H1 (cell line): ENCODE data around the gene POPDC2. TPM values are rescaled to one million over a fixed set of nuclear protein-coding genes. Genes with fewer than 3 reads are reported as not detected.

ENCODE experiments used
- BCL11A ChIP-seq, 2 experiments: IDR thresholded peaks; one replicate each; pipeline ENCODE4 v1.6.1; 2011; ENCODE audit warnings: low read depth in 2 of 2, low read length in 2 of 2, mild to moderate bottlenecking in 2 of 2
- CBX5 ChIP-seq: fragments of 300-800, 300-1000 bp; sonication (generic); IDR thresholded peaks from 2 replicates; pipeline ENCODE4 v1.7.1; 2016; ENCODE audit warnings: antibody characterized with exemption, low read length, low read depth
- EZH2 ChIP-seq: fragments of 200-600 bp; sonication (generic); IDR thresholded peaks from 2 replicates; pipeline ENCODE4 v1.7.1; 2012; ENCODE audit warnings: low read depth, mild to moderate bottlenecking, moderate library complexity, low read length, inconsistent platforms; ENCODE audit not compliant: severe bottlenecking
- KDM4A ChIP-seq: IDR thresholded peaks from one replicate; pipeline ENCODE4 v1.7.1; 2012; ENCODE audit warnings: low read depth, mild to moderate bottlenecking, moderate library complexity, low read length, inconsistent platforms; ENCODE audit not compliant: severe bottlenecking
- POLR2A ChIP-seq, 2 experiments: IDR thresholded peaks; 1 replicate in 1 of 2; 2 replicates in 1 of 2; pipeline ENCODE4 v1.6.1; 2011; ENCODE audit warnings: low read depth in 2 of 2, low read length in 2 of 2, mild to moderate bottlenecking in 2 of 2; ENCODE audit errors: control extremely low read depth in 1 of 2
- POU5F1 ChIP-seq: IDR thresholded peaks from 2 replicates; pipeline ENCODE4 v1.6.1; 2011; ENCODE audit warnings: low read depth, mild to moderate bottlenecking, low read length, moderate library complexity
- RXRA ChIP-seq: IDR thresholded peaks from 2 replicates; pipeline ENCODE4 v1.6.1; 2011; ENCODE audit warnings: low read depth, mild to moderate bottlenecking, low read length, moderate library complexity; ENCODE audit not compliant: insufficient read depth
- SIRT6 ChIP-seq: IDR thresholded peaks from one replicate; pipeline ENCODE4 v1.7.1; 2012; ENCODE audit warnings: low read length, inconsistent platforms
- SP2 ChIP-seq: IDR thresholded peaks from 2 replicates; pipeline ENCODE4 v1.6.1; 2012; ENCODE audit warnings: mild to moderate bottlenecking, low read length, inconsistent platforms
- polyA plus RNA-seq, 7 experiments: library from polyadenylated mRNA; depleted of rRNA in 3 of 7; stranded (reverse) in 5 of 7; unstranded in 2 of 7; fragments of >200 nt in 5 of 7; fragments of 200-250 nt in 2 of 7; gene quantifications; 1 replicate in 5 of 7; 2 replicates in 1 of 7; 4 replicates in 1 of 7; pipeline versions ENCODE4 v1.2.1 to v1.2.3, GENCODE V29; 2011 to 2013; ENCODE audit warnings: missing spikeins in 2 of 7, mixed read lengths in 2 of 7
- total RNA-seq: library from RNA; stranded (reverse); fragmentation: NEBNext Ultra II Directional; extraction: Animal tissue kit (Norgen Biotek cat#: 25700); gene quantifications from 2 replicates; pipeline ENCODE4 v1.2.1, GENCODE V29; 2021

The POPDC2 gene
- total and polyA plus RNA-seq, 2 of the 8 experiments (the other 6 are each of a cell fraction or from before 2014, with no cell fraction given) = 0.65 to 1.1 TPM

GRCh38 chr3:119657887-119658702, 2.3 kb downstream of the POPDC2 start (continued):
- TF ChIP-seq BCL11A (IDR thresholded peaks at IDR 0.05; ENCODE audit: low read depth in 2 of 2, low read length in 2 of 2) = no peak
- no peak for TF ChIP-seq RXRA
- no peak for TF ChIP-seq CBX5
- no peak for TF ChIP-seq POLR2A (IDR thresholded peaks at IDR 0.05; ENCODE audit: control extremely low read depth in 1 of 2, low read depth in 2 of 2, low read length in 2 of 2)
- TF ChIP-seq SIRT6 = no peak
- TF ChIP-seq SP2 = no peak
- TF ChIP-seq KDM4A = no peak
- no peak for TF ChIP-seq POU5F1
- no peak for TF ChIP-seq EZH2
- TF ChIP-seq, all 59 proteins: peak for 0
